Activated CD4-positive, CD25-positive, alpha-beta regulatory T cell treated with anti-CD3 and anti-CD28 coated beads, Interleukin-2, amount 50 U/mL, for 24 hours (primary cell): ENCODE results near the gene S100A7.
"Not testable (repeated sequence)": the region's sequence is repeated elsewhere in the genome, so short reads cannot be mapped to it uniquely, and the experiment has no call there.

Experiments used
- ATAC-seq, 2 donors: fragments of 150-1000 bp; cut with Tn5 transposase; one replicate each; pipeline ENCODE4 v1.10.0; 2021; ENCODE audit warnings: mild to moderate bottlenecking in 1 of 2, moderate library complexity in 1 of 2

The S100A7 gene

GRCh38 chr1:153429266-153430165, 30.9 kb downstream of the S100A7 start:
- ATAC-seq = no peak

GRCh38 chr1:153428791-153429190, 31.7 kb downstream of the S100A7 start:
- ATAC-seq = no peak

DNA sequence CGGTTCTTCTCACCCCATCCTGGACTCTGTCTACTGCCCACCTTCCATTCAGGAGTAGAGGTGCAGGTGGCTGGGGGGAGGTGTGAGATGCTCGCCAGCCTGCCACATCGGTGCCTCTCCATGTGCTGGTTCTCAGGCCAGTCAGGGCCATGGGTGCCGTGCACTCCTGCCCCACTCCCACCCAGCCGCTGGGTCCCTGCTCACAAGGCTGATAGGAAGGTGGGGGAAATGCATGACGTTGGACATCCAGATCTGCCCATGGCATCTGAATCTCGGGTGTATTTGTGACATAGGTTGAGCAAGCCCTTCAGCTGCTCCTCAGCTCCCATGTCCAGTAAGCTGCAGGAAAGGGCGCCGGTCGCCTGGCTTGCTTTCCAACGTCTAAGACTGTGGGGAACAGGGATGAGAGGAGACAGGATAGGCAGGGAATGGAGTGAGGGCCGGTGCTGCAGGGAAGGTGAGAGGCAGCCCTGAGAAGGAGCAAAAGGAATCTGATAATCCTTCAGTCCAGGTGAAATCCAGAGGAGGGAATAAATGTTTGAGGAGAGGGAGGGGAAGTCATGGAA, 32.3 kb downstream of the S100A7 start:
- ATAC-seq = no peak

DNA sequence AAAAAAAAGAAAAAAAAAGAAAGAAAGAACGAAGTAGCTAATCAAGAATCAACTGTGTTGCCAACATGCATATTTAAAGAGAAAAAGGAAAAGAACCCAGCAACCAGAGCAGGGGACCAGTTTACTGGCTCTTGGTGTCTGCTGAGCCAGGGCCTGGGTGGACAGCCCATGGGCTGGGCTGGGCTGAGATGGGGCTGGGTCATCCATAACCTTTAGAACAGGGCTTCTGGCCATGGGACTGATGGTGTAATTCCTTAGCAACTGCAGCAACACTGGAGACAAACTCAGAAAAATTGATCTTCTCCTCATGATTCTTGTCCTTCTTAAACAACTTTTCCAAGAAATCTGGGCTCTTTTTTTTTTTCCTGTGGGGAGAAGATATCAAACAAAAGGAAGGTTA, 33.6 kb downstream of the S100A7 start:
- ATAC-seq = no peak

- ATAC-seq = no peak
Observed at GRCh38 chr1:153422450-153423068, 37.9 kb downstream of the S100A7 start.

DNA sequence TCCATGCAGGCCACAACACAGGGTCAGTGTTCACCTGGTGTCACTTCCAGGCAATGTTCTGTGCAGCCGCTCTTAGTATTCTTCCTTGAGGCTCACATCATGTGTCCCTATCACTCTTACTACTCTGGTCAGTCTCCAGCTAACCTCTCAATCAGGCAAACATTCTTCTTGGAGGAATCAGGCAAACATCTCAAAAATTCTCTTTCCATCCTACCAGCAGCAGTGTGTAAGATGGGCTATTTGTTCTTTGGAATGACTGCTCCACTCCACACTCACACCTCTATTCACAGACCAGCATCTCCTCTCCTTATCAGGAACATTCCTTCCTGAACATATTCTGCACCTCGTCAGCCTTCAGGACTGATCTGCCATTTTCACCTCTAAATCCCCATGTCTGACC, 40.1 kb downstream of the S100A7 start:
- no peak for ATAC-seq

DNA sequence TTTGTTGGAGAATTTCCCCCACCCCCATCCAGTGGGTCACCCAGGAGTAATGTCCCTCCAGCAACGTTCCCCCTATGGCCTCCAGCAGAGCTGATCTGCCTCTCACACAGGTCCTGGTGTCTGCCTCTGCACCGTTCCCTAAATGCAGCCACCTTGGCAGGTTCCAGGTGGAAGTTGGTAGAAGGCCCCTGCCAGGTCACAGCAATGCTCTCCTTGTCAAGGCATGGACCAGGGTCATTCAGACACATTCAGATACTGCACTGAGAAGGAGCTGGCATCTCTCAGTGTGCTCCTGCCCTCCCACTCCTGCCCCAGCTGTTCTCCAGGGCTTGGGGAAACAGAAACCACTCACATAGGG, 41.0 kb downstream of the S100A7 start:
- not testable (repeated sequence) for ATAC-seq

- ATAC-seq = not testable (repeated sequence)
Observed at GRCh38 chr1:153418758-153419435, 41.6 kb downstream of the S100A7 start.

DNA sequence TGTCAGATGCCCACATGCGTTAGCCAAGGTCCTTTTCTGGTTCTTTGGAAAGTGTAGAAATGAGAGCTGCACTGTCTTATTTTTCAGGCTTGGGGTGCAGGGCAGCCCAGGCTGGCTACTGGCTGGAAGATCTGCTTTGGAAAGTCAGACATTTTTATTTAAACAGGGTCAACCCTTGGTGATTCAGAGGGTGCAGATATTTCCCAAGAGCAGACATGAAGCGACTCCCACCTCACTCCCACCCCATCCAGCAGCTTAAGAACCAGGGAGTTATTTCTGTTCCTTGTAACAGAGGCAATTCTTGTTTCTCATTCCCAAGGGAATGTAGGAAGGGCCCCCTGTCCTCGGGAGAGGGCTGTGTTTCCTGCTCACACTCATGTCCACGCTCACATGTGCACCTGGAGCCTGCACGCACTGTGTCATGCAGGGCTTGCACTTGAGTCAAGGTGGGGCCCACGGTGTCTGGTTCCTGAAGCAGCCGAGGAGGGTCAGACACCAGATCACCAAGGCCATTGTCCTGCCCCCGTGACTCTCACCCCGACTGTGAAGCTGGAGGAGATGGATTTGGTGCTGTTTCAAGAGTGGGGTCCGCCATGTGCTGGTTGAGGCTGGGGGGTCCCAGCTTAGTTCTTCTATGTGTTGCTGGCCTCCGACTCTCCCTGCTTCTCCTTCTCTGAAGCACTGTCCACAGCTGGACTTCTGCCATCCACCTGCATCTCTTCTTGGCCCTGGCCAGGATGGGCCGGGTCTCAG, 43.1 kb downstream of the S100A7 start:
- ATAC-seq = no peak

- no peak for ATAC-seq
Observed at GRCh38 chr1:153415850-153416570, 44.4 kb downstream of the S100A7 start, which contains the start of gene S100A7A. Gene S100A7A (plus strand): TSS chr1:153416520. CDS start chr1:153418083, 1,563 bp downstream.

- ATAC-seq = not testable (repeated sequence)
Observed at GRCh38 chr1:153413961-153414360, 46.5 kb downstream of the S100A7 start.
